Stimulated activated CD4-positive, alpha-beta T cell treated with anti-CD3 and anti-CD28 coated beads, Interleukin-15, amount 100 ng/mL, for 24 hours (primary cell): ENCODE results near the gene LZTR1.

Experiments
- DNase-seq: peaks from one replicate; pipeline ENCODE4 v3.0.0-alpha.2; 2020

The LZTR1 gene

DNA sequence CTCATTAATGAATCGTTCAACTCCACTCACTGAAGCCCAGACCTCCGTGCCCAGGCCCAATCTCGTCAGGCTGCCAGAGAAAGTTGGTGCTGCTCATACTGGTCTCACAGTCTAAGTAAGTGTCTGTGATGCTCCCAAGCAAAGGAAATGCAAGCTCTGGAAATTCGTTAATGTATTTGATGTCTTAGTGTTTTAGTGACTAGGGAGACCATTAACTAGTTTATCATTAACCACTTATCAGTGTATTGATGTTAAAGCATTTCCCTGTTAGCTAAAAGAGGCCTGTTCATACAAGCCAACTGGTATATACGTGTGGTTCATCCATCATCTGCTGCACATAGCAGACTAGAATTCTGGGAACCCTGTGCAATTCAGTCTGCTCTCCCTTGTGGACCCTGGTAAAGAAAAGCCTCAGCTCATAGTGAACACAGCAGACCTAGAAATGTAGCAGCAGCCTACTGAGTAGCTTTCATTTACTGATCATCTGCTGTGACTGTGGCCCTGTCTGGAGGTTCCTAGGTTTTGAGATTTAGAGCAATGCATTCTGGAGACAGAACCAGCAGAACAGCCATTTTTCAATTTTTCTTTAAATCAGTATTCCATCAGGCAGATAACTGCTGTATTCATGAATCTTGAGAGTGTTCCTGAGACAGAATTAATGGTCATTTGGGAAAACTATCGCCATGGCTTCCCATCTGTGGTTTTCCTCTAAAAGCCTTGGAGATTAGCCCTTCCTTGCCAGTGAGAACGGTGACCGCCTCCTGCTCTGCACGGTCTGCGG is 30.8 kb upstream of the LZTR1 start:
- no peak for DNase-seq

DNA sequence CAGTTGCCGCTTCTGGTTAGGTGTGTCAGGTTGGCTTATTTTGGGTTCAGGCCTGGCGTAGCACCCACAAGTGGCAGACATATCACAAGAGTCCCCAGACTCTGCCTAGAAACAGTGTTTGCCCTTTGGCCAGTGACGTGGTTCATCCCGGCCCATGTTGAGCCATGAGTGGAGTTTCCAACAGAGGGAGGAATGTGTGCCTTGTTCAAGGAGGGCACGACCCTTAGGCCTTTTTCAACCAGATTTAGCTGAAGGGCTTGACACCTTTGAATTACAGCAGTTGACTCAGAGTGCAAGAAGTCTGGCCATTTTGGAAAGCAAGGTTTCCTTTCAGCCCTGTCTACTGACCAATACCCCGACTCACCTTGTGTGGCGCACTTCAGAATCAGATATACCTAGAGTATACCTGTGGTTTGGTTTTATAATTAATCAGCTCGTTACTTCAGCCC is 30.1 kb upstream of the LZTR1 start:
- no peak for DNase-seq

DNA sequence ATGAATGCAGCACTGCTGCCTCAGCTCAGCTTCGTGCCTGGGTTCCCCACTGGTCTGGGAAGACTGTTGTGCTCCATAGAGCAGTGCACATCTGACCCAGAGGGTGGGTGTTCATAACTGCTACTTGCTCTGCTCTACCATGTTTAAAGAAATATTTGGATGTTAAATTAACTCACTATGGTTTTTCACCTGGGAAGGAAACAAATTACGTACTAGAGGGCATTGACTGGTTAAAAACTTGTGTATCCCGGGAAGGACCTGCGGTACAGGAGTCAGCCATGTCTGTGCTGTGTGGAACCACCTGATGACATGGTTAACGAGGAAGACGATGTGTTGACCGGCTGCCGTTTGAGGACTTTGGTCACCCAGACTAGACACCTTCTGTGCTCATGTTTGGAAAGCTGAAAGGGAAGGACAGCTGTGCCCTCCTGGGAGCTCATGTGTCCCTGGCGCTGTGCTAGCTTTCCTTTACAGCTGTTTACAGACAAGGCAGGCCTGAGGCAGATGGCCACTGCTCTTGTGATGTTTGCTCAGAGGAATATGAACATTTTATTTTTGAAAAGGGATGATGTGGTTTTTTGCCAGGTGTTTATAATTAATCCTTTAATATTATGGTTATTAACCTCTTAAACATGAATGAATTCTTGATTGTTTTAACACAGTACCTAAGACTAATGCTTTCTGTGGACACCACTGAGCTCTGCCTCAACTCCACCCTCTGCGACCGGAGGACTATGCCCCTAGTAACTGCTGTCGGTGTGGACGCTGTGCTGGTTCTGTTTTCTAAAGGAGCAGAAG is 29.4 kb upstream of the LZTR1 start:
- no peak for DNase-seq

DNA sequence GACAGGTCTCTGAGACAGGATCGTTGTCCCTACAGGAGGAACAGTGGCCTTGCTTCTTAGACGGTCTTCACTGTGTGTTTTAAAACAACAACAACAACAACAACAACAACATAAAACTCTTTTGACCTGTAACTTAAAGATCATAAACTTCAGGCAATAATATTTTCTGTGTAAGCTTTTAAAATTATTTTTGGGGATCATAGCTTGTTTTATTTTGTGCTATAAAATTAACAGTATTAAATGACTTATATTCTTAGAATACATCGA is 28.8 kb upstream of the LZTR1 start:
- no peak for DNase-seq

DNA sequence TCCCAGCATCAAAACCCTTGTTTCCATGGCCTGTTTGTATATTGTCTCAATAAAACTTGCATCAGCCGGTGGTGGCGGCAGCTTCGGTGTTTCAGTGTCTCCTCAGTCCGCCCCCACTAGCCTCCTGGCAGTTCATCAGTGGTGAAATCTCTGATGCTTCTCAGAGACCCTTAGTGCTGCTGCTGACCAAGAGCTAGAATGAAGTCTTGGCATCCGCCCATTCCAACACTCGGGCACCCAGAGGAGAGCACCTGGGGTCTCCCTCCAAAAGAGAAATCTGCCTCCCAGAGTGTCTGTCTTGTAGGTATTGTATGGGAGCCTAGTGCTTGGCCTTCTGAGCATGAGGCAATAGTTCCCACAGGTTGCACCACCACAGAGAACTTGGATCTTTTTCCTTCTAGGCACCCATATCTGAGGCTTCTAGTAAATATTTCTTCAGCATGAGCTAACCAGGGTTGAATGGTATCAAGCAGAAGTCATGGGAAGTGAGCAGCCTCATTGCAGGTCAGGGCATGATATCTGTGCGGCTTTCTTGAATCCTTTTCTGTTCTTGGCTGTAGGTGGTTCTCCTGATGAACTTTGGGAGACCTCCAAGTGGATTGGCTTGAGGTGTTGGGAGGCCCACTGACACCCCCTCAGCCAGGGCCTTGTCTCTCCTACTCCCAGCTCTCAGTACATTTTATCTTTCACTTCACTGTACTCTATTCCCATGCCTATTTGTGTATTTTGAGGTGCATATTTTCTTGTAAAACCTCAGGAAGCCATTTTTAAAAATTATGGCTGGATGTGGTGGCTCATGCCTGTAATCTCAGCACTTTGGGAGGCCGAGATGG is 28.2 kb upstream of the LZTR1 start:
- no peak for DNase-seq

DNA sequence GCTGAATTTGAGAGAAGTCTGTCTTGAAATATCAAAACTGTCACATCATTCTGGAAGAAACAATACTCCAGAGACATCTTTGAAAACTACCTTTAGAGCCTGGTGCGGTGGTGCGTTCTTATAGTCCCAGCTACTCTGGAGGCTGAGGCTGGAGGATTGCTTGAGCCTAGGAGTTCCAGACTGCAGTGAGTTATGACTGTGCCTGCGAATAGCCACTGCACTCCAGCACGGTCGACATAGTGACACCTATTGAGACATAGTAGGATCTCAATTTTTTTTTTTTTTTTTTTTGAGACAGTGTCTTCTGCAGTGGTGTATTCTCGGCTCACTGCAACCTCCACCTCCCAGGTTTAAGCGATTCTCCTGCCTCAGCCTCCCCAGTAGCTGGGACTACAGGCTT is 26.5 kb upstream of the LZTR1 start:
- DNase-seq = no peak

DNA sequence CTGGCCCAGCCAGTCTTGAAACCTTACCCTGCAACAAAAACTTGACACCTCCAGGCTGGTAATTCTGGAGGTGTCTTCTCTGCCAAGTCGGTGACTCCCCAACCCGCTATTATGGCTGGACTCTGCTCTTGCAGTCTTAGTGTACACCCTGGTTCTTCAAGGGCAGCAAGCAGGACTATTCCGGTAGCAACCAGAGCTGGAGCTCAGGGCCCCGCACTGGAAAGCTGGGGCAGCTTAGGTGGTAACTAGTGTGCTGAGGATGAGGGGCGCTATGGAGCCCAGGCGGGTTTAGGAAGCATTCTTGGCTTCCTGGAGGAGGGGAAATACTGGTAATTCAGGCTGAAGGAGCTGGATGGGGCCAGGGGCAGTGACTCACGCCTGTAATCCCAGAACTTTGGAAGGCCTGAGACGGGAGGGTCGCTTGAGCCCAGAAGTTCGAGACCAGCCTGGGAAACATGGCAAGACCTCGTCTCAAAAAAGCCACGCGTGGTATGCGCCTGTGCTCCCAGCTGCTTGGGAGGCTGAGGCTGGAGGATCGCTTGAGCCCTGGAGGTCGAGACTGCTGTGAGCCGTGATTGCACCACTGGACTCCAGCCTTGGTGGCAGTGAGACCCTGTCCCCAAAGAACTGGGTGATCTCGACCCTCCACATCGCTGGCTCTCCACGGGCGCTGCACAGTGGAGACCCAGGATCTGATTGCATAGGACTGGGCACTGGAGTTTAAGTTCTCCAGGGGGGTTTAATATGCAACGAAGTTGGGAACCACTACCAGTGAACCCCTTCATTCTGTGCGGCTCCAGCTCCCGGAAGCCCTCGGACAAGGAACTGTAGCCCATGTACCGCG is 25.6 kb upstream of the LZTR1 start:
- DNase-seq = no peak

DNA sequence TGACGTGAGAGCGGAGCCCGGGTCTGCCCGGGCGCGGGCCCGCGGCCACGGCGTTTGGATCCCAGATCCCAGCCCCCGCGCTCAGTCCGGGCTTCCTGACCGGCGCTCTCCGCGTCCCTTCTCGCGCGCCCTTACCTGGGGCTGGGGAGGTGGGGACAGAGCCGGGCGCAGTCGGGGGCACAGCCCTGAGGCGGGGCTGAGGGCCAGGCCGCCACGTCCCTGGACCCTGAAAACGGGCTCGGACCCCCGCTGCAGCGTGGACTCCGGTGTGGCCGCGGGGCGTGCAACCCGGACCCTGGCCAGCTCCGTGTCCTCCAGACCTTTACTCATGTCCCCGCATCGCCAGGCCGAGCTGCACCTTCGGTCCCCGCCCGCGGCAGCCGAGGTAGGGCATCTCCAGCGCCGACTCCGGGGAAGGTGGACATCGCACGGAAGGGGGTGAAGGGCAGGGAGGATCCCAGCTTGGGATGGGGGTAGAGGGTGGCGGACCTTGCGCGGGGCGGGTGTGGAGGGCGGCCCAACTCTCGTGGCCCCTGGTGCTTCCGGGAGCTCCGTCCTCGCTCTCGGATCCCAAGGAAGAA is 24.9 kb upstream of the LZTR1 start:
- DNase-seq = no peak

DNA sequence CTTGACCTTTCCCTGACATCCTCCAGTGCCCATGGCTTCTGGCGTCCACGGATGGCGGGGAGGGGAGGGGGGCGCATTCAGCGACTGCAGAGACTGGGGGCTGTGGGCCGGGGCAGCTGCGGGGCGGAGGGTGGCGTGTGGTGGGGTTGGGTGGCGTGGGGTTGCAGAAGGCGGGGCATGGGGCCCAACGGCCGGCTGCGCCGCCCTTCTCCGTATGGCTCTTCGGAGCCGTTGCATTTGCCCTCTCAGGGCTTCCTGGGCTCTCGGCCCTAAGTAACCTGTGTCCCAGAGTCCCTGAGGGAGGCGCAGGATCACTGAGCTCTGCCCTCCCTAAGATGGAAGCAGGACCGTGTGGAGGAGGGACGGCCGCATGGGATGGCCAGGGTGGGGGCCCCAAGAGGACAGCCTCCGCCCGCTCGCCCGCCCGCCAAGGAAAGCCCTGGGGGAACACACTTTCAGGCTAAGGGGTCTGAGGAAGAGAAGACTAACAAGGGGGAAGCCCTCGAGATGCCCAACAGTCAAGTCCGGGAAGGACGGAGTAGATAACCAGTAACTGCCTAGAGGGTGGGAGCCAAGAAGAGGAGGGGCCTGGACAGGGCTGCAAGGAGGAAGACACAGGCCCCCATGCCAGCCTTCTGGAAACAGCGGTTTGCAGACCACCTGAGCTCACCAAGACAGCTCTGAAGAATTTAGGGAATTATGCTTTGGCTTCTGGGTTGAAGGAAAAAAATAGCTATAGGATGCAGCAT is 24.2 kb upstream of the LZTR1 start:
- DNase-seq = no peak

DNA sequence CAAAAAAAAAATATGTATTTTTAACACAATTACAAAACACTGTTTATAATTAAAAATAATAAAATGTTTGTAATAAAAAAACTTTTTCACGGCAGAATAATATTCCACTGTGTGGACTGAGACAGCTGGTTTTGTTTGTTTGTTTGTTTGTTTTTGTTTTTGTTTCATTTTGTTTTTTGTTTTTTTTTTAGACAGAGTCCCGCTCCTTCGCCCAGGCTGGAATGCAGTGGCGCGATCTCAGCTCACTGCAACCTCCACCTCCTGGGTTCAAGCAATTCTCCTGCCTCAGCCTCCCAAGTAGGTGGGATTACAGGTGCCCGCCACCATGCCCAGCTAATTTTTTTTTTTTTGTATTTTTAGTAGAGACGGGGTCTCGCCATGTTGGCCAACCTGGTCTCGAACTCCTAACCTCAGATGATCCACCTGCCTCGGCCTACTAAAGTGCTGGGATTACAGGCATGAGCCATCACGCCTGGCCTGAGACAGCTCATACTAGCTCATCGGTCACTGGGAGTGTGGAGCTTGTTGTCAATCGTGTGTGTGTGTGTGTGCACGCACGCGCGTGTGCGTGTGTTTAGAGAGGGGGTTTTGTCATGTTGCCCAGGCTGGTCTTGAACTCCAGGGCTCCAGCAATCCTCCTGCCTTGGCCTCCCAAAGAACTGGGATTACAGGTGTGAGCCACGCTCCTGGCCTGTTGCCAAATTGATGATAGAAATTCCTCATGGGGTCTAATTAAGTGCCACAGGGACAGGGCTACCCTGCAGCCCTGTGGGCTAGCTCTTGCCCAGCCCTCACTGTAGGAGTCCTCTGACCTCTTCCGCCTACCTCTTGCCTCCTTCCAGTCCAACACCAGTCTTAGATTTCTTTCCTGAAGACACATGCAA is 22.3 kb upstream of the LZTR1 start:
- no peak for DNase-seq

DNA sequence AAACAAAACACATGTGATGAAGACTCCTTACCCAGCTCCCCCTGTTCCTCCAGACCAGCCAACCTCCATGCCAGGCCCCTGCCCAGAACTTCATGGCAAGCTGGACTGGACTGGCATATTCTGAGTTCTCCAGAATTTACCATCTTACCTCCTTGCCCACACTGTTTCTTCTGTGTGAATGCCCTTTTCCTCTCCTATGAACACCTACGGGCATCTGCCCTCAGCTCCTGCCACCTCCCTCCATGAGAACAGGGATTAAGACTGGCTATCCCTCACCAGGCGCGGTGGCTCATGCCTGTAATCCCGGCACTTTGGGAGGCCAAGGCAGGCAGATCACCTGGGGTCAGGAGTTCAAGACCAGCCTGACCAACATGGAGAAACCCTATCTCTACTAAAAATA is 21.5 kb upstream of the LZTR1 start:
- DNase-seq = no peak

DNA sequence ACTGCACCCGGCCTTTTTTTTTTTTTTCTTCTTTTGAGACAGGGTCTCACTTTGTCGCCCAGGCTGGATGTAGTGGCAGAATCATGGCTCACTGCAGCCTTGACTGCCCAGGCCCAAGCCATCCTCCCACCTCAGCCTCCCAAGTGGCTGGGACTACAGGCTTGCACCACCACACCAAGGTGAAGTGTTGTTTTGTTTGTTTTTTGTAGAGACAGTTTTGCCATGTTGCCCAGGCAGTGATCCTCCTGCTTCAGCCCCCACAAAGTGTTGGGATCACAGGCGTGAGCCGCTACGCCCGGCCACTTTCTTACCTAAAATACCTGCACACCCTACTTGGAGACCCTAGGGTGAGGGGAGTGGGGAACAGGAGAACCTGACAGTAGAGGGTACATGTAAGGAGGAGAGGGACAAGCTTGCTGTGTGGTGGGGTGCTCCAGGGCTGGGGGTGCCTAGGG is 19.6 kb upstream of the LZTR1 start:
- no peak for DNase-seq

DNA sequence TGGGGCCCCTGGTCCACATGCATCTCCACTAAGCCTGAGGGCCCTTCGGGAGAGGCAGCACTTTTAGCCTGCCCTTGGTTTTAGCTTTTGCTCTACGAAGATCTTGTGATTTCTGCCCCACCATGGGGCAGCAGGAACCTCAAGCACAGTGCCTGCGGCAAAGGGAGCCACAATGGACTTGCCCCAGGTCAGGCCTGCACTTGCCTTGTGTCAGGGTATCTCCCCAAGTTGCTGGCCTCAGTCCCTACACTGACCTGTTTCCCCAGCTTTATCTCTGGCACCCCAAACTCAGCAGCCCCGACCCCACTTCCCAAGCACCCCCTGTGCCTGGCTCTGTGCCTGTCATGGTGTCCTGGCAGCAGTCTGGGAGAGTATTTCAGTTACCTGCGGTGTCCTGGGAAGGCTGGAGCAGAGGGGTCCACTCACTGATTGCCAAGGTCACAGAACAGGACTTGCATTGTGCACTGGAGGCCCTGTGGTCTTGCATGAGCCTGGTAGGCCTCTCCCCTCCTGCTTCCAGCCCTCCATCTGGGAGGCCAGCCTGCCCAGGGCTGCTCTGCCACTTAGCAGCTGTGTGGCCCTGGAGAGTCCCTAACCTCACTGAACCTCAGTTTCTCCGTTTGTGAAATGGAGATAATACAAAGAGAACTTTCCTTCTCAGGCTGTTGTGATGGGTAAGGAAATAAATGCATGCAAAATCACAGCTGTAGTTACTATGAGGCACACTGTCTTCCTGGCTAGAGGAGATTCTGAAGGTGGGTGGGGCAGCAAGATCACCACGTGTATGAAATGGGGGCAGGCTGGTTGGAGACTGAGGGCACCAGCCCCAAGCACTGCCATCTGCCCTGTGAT is 18.7 kb upstream of the LZTR1 start:
- no peak for DNase-seq

DNA sequence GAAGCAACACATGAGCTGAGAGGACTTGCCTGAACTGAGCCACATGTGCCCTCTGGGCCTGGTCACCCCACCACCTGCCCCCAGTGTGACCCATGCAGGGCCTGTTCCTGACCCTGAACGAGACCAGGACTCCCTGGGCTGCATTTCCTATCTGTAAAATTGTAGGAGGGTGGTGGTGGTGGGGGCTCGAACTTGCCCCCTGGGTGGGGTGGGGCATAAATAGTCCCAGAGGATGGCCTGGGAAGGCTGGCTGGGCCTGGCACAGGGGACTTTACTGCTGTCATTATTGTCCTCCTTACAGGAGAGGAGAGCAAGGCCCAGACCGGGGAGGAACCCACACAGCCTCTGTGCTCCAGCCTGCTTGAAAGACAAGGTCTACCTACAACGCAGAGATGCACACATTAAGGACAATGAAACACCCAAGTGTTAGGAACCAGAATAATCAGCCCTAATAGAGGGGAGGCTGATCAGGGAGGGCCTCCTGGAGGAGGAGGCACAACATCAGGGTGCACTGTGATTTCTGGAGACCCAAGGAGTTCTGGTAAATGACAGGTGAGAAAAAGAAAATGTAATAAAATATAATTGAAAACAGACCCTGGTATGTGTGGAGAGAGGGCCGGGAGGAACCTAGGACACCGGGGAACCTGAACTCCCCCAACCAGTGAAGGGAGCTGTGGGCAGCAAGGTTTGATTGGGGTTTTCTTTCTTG is 17.9 kb upstream of the LZTR1 start:
- no peak for DNase-seq

DNA sequence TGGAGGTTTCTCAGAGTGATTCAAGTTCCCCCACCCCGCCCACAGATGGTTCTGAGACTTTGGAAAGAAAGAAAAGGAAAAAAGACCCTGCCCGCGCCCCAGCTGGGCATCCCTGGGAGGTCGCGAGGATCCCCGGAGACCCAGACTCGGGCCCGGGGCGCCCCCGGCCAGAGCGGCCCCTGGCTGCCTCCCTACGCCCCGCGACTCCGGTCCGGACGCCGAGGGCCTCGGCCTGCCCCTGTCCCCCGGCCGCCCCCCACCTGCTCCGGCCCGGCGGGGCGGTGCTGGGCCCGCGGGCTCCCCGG is 17.3 kb upstream of the LZTR1 start:
- DNase-seq = peak; percentile 38

DNA sequence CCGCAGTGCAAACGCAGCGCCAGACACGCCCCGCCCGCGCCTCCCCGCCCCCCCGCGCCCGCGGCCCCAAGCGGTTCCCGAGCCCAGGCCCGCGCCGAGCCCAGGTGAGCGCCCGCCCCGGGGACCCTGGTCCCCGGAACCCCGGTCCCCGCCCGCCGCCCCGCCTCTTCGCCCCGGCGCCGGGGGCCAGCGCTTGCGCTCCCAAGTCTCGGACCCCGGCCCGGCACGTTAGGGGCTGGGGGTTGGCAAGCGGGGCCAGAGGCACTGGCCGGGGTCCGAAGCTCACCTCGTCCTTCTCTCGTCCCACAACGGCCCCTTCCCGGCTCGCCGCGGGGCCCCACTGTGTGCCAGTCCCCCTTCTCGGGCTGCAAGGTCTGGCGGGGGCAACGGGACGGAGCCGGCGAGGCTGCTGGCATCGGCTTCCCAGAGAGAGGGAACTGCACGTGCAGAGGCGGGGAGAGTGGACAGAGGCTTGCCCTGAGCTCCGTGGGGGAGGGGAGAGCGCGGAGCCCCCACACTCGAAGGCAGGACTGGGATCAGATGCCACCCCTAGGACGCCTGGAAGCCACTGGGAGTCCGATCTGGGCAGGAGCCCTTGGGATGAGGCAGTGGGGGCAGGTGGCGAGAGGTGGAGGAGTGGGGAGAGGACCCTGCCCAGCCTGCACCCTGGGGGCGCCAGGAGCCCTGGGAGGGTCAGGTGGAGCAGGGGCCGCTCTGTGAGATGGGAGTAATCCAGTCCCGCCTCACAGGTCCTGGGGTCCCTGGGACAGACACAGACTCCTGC is 16.8 kb upstream of the LZTR1 start:
- DNase-seq = no peak

DNA sequence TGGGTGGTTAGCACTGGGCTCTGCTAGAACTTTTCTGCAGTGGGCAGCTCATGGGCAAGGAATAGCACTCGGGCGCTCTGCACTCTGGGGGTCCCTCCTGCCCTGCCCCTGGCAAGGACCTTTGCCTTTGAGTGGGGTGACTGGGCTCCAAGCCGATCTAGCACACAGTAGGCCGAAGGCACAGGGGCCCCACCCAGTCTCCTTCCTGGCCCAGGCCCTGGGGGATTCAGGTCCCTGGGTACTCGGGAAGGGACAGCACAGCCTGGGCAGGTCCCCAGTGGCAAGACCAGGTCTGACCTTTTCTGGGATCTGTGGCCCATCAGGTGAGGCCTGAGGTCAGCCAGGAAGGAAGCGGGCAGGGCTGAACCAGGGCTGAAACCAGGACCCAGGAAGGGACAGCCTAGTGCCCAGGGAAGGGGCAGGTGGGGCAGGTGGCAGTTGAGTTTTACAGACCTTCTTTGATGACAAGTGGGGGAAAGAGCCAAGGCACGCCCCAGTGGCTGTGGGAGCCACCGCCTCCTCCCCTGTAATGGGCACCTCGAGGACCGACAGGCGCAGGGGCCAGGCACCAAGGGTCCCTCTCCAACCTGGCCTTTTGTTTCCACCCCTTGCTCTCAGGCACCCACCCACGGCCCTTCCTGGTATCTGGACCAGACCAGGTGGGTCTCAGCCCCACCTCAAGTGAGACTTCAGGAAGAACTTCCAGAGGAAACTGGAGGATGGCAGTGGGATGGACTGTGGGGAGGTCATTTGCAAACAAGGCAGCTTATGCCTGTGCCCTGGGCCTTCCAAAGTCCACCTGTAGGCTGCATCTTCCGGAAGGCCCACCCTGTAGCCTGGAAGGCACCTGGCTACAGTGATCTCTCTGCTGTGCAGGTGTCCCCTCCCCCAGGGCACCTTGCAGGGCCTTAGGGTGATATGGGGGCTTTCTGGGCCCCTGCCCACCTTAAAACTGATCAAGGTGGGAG is 15.9 kb upstream of the LZTR1 start:
- DNase-seq = no peak
